NT2/D1 (cell line): ENCODE results near the gene HS6ST3.

Experiments used
- SUZ12 ChIP-seq: IDR thresholded peaks from 2 replicates; pipeline ENCODE4 v1.6.1; 2011; ENCODE audit not compliant: insufficient read length, insufficient read depth; ENCODE audit errors: extremely low read depth
- YY1 ChIP-seq: IDR thresholded peaks from 2 replicates; pipeline ENCODE4 v1.6.1; 2011; ENCODE audit not compliant: insufficient read length, insufficient read depth

GRCh38 chr13:96780105-96780504 lies 690.2 kb downstream of the HS6ST3 start:
- TF ChIP-seq SUZ12 (no peak), YY1 (no peak)
